Epithelial cell of proximal tubule (primary cell): ENCODE measurements around the gene WNT3A. TPM values are rescaled to one million over a fixed set of nuclear protein-coding genes. Genes with fewer than 3 reads are reported as not detected.

ENCODE experiments used
- DNase-seq: peaks from one replicate; pipeline ENCODE4 v3.0.0-alpha.2; 2011; ENCODE audit warnings: low read depth
- H3K4me3 ChIP-seq: 2 replicates; pipeline ENCODE4 v1.5.1; 2011; ENCODE audit warnings: low read depth, mild to moderate bottlenecking, low read length
- total RNA-seq: library from RNA; depleted of rRNA; stranded (reverse); fragments of >200 nt; gene quantifications from 2 replicates; pipeline ENCODE4 v1.2.3, GENCODE V29; 2015
- TF ChIP-seq, protein P1 (sequence below): conservative IDR thresholded peaks from 2 replicates; pipeline ENCODE4 v1.5.1; 2012; ENCODE audit warnings: low read depth, mild to moderate bottlenecking, low read length

WNT3A gene
- total RNA-seq, 1 donor from 2014 or later = not detected

GRCh38 chr1:228079601-228080263, 72.9 kb downstream of the WNT3A start:
- H3K4me3 ChIP-seq = no peak overlapping the region
- no peak for DNase-seq
- TF ChIP-seq, protein P1, sequence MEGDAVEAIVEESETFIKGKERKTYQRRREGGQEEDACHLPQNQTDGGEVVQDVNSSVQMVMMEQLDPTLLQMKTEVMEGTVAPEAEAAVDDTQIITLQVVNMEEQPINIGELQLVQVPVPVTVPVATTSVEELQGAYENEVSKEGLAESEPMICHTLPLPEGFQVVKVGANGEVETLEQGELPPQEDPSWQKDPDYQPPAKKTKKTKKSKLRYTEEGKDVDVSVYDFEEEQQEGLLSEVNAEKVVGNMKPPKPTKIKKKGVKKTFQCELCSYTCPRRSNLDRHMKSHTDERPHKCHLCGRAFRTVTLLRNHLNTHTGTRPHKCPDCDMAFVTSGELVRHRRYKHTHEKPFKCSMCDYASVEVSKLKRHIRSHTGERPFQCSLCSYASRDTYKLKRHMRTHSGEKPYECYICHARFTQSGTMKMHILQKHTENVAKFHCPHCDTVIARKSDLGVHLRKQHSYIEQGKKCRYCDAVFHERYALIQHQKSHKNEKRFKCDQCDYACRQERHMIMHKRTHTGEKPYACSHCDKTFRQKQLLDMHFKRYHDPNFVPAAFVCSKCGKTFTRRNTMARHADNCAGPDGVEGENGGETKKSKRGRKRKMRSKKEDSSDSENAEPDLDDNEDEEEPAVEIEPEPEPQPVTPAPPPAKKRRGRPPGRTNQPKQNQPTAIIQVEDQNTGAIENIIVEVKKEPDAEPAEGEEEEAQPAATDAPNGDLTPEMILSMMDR = no peak

GRCh38 chr1:228081144-228081543, 74.3 kb downstream of the WNT3A start:
- no peak for DNase-seq
- TF ChIP-seq, protein P1 = no peak
- H3K4me3 ChIP-seq = peak overlapping the region; percentile 98

DNA sequence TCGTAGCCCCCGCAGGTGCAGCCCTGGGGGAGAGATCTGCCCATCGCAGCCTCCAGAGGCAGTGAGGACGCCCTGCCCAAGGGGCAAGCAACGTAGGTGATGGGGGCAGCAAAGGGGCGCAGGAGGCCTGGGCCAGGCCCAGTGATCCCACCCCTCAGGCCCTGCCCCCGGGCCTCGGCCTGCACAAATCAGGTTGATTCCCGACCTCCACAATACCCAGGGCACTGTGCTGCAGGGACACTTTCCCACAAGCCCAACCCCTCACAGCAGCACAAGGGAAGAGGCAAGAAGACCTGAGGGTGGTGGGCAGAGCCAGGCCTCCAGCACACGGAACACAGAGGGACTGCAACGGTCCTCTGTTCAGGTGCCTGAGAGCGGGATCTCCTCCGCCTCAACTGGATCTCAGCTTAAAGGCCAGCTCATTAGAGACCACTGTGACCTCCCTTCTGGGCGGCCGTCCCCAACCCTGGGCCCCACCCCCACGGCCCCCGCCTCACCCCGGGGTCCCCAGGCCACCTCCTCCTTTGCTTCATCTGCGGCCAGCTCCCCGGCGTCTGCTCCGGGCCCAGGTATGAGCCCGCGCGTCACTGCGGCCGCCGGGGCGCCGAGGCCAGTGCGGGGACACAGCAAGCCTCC, 74.9 kb downstream of the WNT3A start:
- no peak for DNase-seq
- TF ChIP-seq, protein P1 = no peak
- H3K4me3 ChIP-seq = peak overlapping the region; percentile 98

GRCh38 chr1:228082214-228082917, 75.6 kb downstream of the WNT3A start, which contains the start of gene ARF1:
ARF1 (plus strand) TSS chr1:228082708; CDS start chr1:228097115, 14,407 bp downstream.
- H3K4me3 ChIP-seq = peak within 1 kb of the TSS; percentile 98
- DNase-seq = no peak
- TF ChIP-seq, protein P1 = no peak

DNA sequence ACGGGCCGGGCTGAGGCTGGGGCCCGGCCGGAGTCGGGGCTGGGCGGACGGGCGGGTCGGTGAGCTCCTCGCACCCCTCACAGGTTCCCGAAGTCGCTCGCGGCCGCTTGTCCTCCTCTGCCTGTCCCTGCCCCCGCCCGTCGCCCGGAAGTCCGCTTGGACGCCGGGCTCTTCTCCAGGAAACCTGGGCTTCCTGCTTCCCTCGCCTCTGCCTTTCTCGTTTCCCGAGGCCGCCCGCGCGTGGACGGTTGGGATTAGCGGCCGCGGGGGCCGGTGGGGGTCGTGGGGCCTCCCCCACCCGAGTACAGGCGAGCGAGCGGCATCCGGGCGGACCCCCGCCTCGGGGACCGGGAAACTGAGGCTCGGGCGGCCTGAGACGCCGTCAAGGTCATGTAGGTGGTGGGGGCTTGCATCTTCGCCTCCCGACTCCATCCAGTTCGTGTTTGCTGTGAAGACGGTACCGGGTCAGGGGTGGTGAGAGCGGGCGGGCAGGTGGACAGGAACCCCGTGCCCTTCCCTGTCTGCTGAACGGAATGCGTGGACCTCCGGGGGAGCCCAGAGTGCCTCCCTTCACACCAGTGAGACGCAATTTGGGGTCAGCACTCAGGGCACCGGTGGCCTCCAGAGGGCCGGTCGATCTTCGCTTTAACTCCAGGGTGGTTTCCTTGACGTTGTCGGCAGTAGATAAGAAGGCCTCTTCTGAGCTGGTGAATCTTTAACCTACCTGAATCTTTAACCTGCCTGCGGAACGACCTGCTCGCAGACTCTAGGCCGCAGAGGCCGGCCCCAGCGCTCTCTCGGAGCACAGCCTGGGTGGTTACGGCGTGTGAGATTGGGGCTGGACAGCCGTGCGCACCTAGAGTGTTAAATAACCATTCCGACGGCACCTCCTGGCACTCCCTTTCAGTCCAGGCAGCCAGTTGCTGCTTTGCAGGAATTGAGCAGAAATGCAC, 76.4 kb downstream of the WNT3A start:
- TF ChIP-seq, protein P1 = no peak
- no peak for DNase-seq
- peak overlapping the region; percentile 98 for H3K4me3 ChIP-seq

DNA sequence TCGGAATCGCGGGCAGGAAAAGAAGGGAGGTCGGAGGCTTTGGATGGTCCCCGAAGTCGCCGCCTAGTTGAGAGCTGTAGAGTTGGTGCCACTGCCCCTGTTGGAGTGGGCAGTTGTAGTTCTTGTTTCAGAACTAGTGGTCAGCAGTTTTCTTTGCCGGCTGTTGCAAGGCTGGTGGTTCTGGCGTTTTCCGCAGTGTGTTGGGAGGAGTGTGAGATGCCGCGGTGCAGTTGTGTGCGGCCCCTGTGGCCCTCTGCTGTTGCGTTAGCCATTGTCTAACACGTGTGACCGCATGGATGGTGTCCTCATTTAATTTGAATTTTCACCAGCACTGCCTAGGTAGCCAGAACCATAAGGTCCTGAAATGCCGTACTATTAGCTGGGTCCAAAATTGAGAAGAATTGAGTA, 77.1 kb downstream of the WNT3A start:
- TF ChIP-seq, protein P1 = no peak
- no peak for DNase-seq
- peak overlapping the region; percentile 98 for H3K4me3 ChIP-seq
